H9 (cell line): Measurements from ENCODE around the gene FAM204A. TPM values are rescaled to one million over a fixed set of nuclear protein-coding genes. Genes with fewer than 3 reads are reported as not detected.

Experiments used
- DNase-seq: peaks from one replicate; pipeline ENCODE4 v3.0.0-alpha.2; 2017
- H2AFZ ChIP-seq: one replicate; pipeline ENCODE4 v1.6.1; 2013; ENCODE audit warnings: mild to moderate bottlenecking, low read length, control low read depth, moderate library complexity
- H2AK5ac ChIP-seq: 2 replicates; pipeline ENCODE4 v1.6.1; 2013; ENCODE audit warnings: low read length, control low read depth, mixed read lengths; ENCODE audit not compliant: insufficient read length
- H2BK120ac ChIP-seq: one replicate; pipeline ENCODE4 v1.6.1; 2013; ENCODE audit warnings: low read depth, mild to moderate bottlenecking, low read length, control low read depth, inconsistent platforms; ENCODE audit not compliant: poor library complexity, severe bottlenecking
- H2BK12ac ChIP-seq: 2 replicates; pipeline ENCODE4 v1.6.1; 2013; ENCODE audit warnings: low read length, control low read depth, mixed read lengths, low read depth; ENCODE audit not compliant: insufficient read length
- H2BK15ac ChIP-seq: 2 replicates; pipeline ENCODE4 v1.6.1; 2013; ENCODE audit warnings: low read depth, low read length, control low read depth
- H2BK20ac ChIP-seq: one replicate; pipeline ENCODE4 v1.6.1; 2013; ENCODE audit warnings: low read depth, mild to moderate bottlenecking, low read length, control low read depth, inconsistent platforms; ENCODE audit not compliant: poor library complexity, severe bottlenecking
- H2BK5ac ChIP-seq: 2 replicates; pipeline ENCODE4 v1.6.1; 2013; ENCODE audit warnings: low read length, control low read depth, mixed read lengths; ENCODE audit not compliant: insufficient read length
- H3K14ac ChIP-seq: 2 replicates; pipeline ENCODE4 v1.6.1; 2013; ENCODE audit warnings: low read length, control low read depth; ENCODE audit not compliant: insufficient read depth
- H3K18ac ChIP-seq: 2 replicates; pipeline ENCODE4 v1.6.1; 2013; ENCODE audit warnings: low read depth, mild to moderate bottlenecking, mixed read lengths, low read length, control low read depth; ENCODE audit not compliant: insufficient read length
- H3K23ac ChIP-seq: 2 replicates; pipeline ENCODE4 v1.6.1; 2013; ENCODE audit warnings: low read length, control low read depth, mixed read lengths, low read depth; ENCODE audit not compliant: insufficient read length
- H3K23me2 ChIP-seq: 2 replicates; pipeline ENCODE4 v1.6.1; 2013; ENCODE audit warnings: low read depth, mild to moderate bottlenecking, mixed read lengths, low read length, control low read depth; ENCODE audit not compliant: insufficient read length, poor library complexity, severe bottlenecking
- H3K27ac ChIP-seq: 2 replicates; pipeline ENCODE4 v1.5.1; 2013; ENCODE audit warnings: low read length, control low read depth, mixed read lengths, low read depth; ENCODE audit not compliant: insufficient read length
- H3K27me3 ChIP-seq: 2 replicates; pipeline ENCODE4 v1.6.1; 2013; ENCODE audit warnings: low read length, control low read depth, inconsistent platforms; ENCODE audit not compliant: insufficient read depth
- H3K4ac ChIP-seq: 2 replicates; pipeline ENCODE4 v1.6.1; 2013; ENCODE audit warnings: low read depth, mild to moderate bottlenecking, control low read depth, inconsistent platforms, low read length, moderate library complexity
- H3K4me1 ChIP-seq: 2 replicates; pipeline ENCODE4 v1.6.1; 2013; ENCODE audit warnings: low read length, control low read depth, inconsistent platforms; ENCODE audit not compliant: insufficient read depth
- H3K4me2 ChIP-seq: 2 replicates; pipeline ENCODE4 v1.6.1; 2013; ENCODE audit warnings: low read length, control low read depth, mixed read lengths; ENCODE audit not compliant: insufficient read length, insufficient read depth
- H3K56ac ChIP-seq: 2 replicates; pipeline ENCODE4 v1.6.1; 2013; ENCODE audit warnings: low read depth, mild to moderate bottlenecking, mixed read lengths, low read length, control low read depth; ENCODE audit not compliant: insufficient read length
- H3K79me1 ChIP-seq: 2 replicates; pipeline ENCODE4 v1.6.1; 2013; ENCODE audit warnings: low read depth, mild to moderate bottlenecking, moderate library complexity, low read length, control low read depth, inconsistent platforms; ENCODE audit not compliant: insufficient read depth, poor library complexity, severe bottlenecking
- H3K79me2 ChIP-seq: 2 replicates; pipeline ENCODE4 v1.6.1; 2013; ENCODE audit warnings: low read length, control low read depth, inconsistent platforms; ENCODE audit not compliant: insufficient read depth
- H3K9ac ChIP-seq: 2 replicates; pipeline ENCODE4 v1.6.1; 2013; ENCODE audit warnings: low read length, control low read depth, mixed read lengths; ENCODE audit not compliant: insufficient read length; ENCODE audit errors: extremely low read depth
- H3K9me3 ChIP-seq: one replicate; pipeline ENCODE4 v1.6.1; 2013; ENCODE audit warnings: low read depth, low read length, inconsistent platforms; ENCODE audit not compliant: control insufficient read depth
- H3T11ph ChIP-seq: one replicate; pipeline ENCODE4 v1.6.1; 2013; ENCODE audit warnings: mild to moderate bottlenecking, low read length, control low read depth, inconsistent platforms
- H4K20me1 ChIP-seq: one replicate; pipeline ENCODE4 v1.6.1; 2013; ENCODE audit not compliant: control insufficient read depth, insufficient read length, insufficient read depth
- H4K5ac ChIP-seq: 2 replicates; pipeline ENCODE4 v1.6.1; 2013; ENCODE audit warnings: low read depth, mild to moderate bottlenecking, mixed read lengths, low read length, control low read depth; ENCODE audit not compliant: insufficient read length
- H4K8ac ChIP-seq: replicated peaks from 2 replicates; pipeline ENCODE4 v1.6.1; 2013; ENCODE audit warnings: low read length, control low read depth, mixed read lengths, low read depth; ENCODE audit not compliant: insufficient read length
- H4K91ac ChIP-seq: 2 replicates; pipeline ENCODE4 v1.6.1; 2013; ENCODE audit warnings: low read depth, mild to moderate bottlenecking, moderate library complexity, mixed read lengths, low read length, control low read depth; ENCODE audit not compliant: insufficient read length
- H3K27ac Mint-ChIP-seq, 3 experiments: 2 replicates in 2 of 3; 3 replicates in 1 of 3; pipeline ENCODE4 v1.8.0; 2020 to 2021; ENCODE audit warnings: mixed read lengths in 3 of 3, mild to moderate bottlenecking in 1 of 3, moderate library complexity in 1 of 3
- H3K27me3 Mint-ChIP-seq: 2 replicates; pipeline ENCODE4 v1.8.0; 2021; ENCODE audit warnings: low read depth, mild to moderate bottlenecking, moderate library complexity, mixed read lengths
- H3K36me3 Mint-ChIP-seq, 3 experiments: 2 replicates in 2 of 3; 3 replicates in 1 of 3; pipeline ENCODE4 v1.8.0; 2020 to 2021; ENCODE audit warnings: low read depth in 3 of 3, mixed read lengths in 3 of 3; ENCODE audit not compliant: insufficient read depth in 1 of 3
- H3K4me1 Mint-ChIP-seq, 2 experiments: 2 replicates each; pipeline ENCODE4 v1.8.0; 2020; ENCODE audit warnings: mixed read lengths in 2 of 2
- H3K4me3 Mint-ChIP-seq, 2 experiments: 2 replicates in 1 of 2; 3 replicates in 1 of 2; pipeline ENCODE4 v1.8.0; 2020 to 2021; ENCODE audit warnings: mild to moderate bottlenecking in 2 of 2, mixed read lengths in 2 of 2, moderate library complexity in 1 of 2
- H3K9me3 Mint-ChIP-seq, 2 experiments: 2 replicates in 1 of 2; 3 replicates in 1 of 2; pipeline ENCODE4 v1.8.0; 2020; ENCODE audit warnings: mild to moderate bottlenecking in 2 of 2, mixed read lengths in 2 of 2, moderate library complexity in 1 of 2
- CTCF ChIP-seq: fragments of 200-600 bp; sonication (generic); conservative IDR thresholded peaks from 3 replicates; pipeline ENCODE4 v1.8.0; 2021; ENCODE audit warnings: antibody characterized with exemption, mild to moderate bottlenecking
- WGBS: extraction: QIAGEN DNeasy Blood & Tissue Kit; methylation state at CpG from one replicate; pipeline ENCODE4 v1.1.7; 2013; ENCODE audit warnings: missing lambda C conversion rate, low lambda C conversion rate, mixed read lengths; ENCODE audit not compliant: insufficient read length; ENCODE audit errors: extremely low coverage; 5-methylcytosine and 5-hydroxymethylcytosine counted together
- total RNA-seq: library from RNA; stranded (reverse); gene quantifications from 2 replicates; pipeline ENCODE4 v1.2.1, GENCODE V29; 2021

Gene FAM204A
- total RNA-seq, 1 experiment from 2014 or later, result 42.5 TPM

GRCh38 chr10:118307859-118308258, 34.3 kb downstream of the FAM204A start:
- no peak overlapping the region for H2AFZ ChIP-seq
- H3K4me2 ChIP-seq, result no peak overlapping the region
- H3K9ac ChIP-seq, result no peak overlapping the region
- H4K8ac ChIP-seq, result no peak overlapping the region
- H3K23me2 ChIP-seq, result no peaks in the 10 kb centered on the region
- no peaks in the 10 kb centered on the region for H3K27me3 Mint-ChIP-seq
- H3K79me2 ChIP-seq, result no peaks in the 10 kb centered on the region
- H3K36me3 Mint-ChIP-seq, result peaks cover 0 to 15% (median 5%) of the 10 kb centered on the region in 3 experiments; a peak in 4 of 7 replicates
- no peak overlapping the region for H3K14ac ChIP-seq
- no peak overlapping the region for H4K91ac ChIP-seq
- no peak overlapping the region for H2BK15ac ChIP-seq
- no peaks in the 10 kb centered on the region for H3K27me3 ChIP-seq
- H3K4ac ChIP-seq, result no peak overlapping the region
- H2BK12ac ChIP-seq, result no peak overlapping the region
- no peak overlapping the region for H3K27ac Mint-ChIP-seq
- no peaks in the 10 kb centered on the region for H3K9me3 ChIP-seq
- no peak overlapping the region for H4K5ac ChIP-seq
- H3K4me3 Mint-ChIP-seq, result no peak overlapping the region
- no peak overlapping the region for H2BK20ac ChIP-seq
- no CpG with 5 or more reads among the region's 4 CpGs for WGBS
- H3K9me3 Mint-ChIP-seq, result no peaks in the 10 kb centered on the region
- peaks cover 4 to 5% of the 10 kb centered on the region in 2 experiments; a peak in 2 of 4 replicates for H3K4me1 Mint-ChIP-seq
- TF ChIP-seq CTCF, result no peak
- no peaks in the 10 kb centered on the region for H3K79me1 ChIP-seq
- no peak overlapping the region for H2BK120ac ChIP-seq
- no peak overlapping the region for H2AK5ac ChIP-seq
- H4K20me1 ChIP-seq, result no peaks in the 10 kb centered on the region
- no peaks in the 10 kb centered on the region for H3K4me1 ChIP-seq
- H3K18ac ChIP-seq, result no peak overlapping the region
- no peak overlapping the region for H3K27ac ChIP-seq
- H3K56ac ChIP-seq, result no peak overlapping the region
- no peak overlapping the region for H3T11ph ChIP-seq
- no peak overlapping the region for H2BK5ac ChIP-seq
- no peak for DNase-seq
- H3K23ac ChIP-seq, result no peak overlapping the region
